ENCODE measurements around the gene SLC12A7.
"Not testable (repeated sequence)": the region's sequence is repeated elsewhere in the genome, so short reads cannot be mapped to it uniquely, and the experiment has no call there.

The SLC12A7 gene

GRCh38 chr5:1029282-1029944 lies 82.5 kb downstream of the SLC12A7 start:
- TF ChIP-seq CTCF (IDR thresholded peaks at IDR 0.05) = no peak
- no peaks in the 10 kb centered on the region for H3K36me3 ChIP-seq
- peaks cover 0 to 76% of the 10 kb centered on the region in 2 donors for H3K27me3 ChIP-seq
- no peaks in the 10 kb centered on the region for H3K9me3 ChIP-seq
- no peaks in the 10 kb centered on the region for H3K4me1 ChIP-seq
- intact Hi-C loops (cut with DNase I; ENCODE audit: low total_unique reads) = no loop called here
- no peak overlapping the region for H3K4me3 ChIP-seq
- no peak overlapping the region for H3K27ac ChIP-seq
- no peak for DNase-seq

- Histone ChIP-seq H3K4me3 (no peak overlapping the region), H3K9me3 (no peaks in the 10 kb centered on the region), H3K27ac (no peak overlapping the region), H3K4me1 (no peaks in the 10 kb centered on the region), H3K27me3 (peaks cover 0 to 73% of the 10 kb centered on the region in 2 donors), H3K36me3 (no peaks in the 10 kb centered on the region)
- DNase-seq = no peak
- TF ChIP-seq CTCF (IDR thresholded peaks at IDR 0.05) = no peak
- intact Hi-C loops (cut with DNase I; ENCODE audit: low total_unique reads) = no loop called here
Measured at GRCh38 chr5:1028481-1029281, 83.2 kb downstream of the SLC12A7 start.

DNA sequence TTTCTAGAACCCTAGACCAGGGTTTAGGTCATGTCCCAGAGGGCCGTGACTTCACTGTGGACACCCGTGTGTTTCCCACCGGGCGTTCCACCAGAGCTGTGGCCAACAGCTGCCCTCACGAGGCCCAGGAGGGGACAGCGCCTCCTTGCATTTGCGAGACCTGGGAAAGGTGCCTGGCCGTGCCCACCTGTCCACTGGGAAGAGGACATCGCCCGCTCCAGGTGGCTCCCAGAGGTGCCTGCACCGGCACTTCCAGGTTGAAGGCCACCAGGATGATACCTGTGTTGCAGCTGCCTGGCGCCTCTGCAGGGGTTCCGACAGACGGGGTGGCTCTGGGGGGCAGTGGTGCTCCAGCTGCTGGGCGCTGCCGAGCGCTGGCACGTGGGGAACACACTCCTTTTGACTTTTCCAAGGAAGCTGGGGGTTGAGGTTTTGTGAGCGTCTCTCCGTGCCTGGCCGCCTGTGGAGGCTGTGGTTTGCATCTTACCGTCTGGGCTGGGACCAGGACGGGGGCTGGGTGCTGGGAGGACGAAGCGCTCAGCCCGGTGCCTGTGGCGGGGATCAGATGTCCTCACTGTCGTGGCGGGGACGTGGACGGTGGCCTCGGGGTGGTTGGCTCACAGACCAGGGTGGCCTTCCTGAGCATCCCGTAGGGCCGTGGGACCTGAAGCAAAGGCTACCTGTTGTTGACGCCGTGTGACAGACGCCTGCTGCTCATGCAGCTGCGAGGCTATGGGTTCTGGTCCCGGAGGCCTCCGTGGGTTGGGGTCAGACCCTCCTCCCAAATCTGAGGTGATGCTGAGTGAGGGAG lies 84.0 kb downstream of the SLC12A7 start:
- intact Hi-C loops (cut with DNase I; ENCODE audit: low total_unique reads) = no loop called here
- no peak overlapping the region for H3K4me3 ChIP-seq
- H3K36me3 ChIP-seq = no peaks in the 10 kb centered on the region
- peaks cover 0 to 65% of the 10 kb centered on the region in 2 donors for H3K27me3 ChIP-seq
- H3K9me3 ChIP-seq = no peaks in the 10 kb centered on the region
- DNase-seq = no peak
- TF ChIP-seq CTCF (IDR thresholded peaks at IDR 0.05) = no peak
- H3K27ac ChIP-seq = no peak overlapping the region
- H3K4me1 ChIP-seq = no peaks in the 10 kb centered on the region

DNA sequence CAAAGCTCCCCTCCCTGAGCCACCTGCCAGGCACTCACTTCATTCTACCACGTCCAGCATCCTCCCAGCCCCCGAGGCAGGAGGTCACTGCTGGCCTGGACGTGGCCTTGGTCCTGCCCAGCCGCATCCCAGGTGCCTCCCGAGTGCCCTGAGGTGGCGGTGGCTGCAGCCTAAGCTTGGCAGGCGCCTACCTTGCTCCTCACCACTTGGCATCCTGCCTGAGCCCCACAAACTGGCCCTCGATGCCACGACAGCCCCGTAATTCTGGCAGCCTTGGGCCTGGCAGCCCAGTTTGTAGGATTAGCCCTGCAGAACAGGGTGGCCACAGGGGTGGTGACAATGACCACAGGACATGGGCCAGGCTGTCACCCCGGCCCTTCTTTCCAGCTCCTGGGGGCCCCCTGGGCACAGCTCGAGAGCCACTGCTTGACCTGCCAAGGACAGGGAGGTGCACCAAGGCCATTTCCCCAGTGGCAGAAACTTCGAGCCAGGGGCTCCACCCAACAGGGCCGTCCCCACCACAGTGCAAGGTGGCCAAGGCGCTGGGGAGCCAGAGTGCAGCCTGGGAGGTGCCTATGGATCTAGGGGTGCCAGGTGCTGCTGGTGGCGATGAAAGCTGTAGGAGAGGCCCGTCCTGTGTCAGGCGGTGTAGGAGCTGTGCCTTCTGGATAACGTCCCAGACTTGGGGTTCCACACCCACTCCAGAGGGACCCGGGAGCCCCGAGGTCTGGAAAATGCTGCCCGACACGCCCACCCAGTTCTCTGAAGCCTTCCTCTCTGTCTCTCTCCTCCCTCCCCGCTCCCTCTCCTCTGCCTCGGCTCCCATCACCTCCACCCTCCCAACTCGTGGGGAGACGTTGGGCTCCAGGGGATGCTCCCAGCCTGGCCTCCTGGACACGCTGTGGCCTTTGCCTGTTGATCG lies 84.9 kb downstream of the SLC12A7 start:
- Histone ChIP-seq H3K27ac (no peak overlapping the region), H3K36me3 (no peaks in the 10 kb centered on the region), H3K4me3 (no peak overlapping the region), H3K27me3 (peaks cover 0 to 57% of the 10 kb centered on the region in 2 donors), H3K4me1 (no peaks in the 10 kb centered on the region), H3K9me3 (no peaks in the 10 kb centered on the region)
- TF ChIP-seq CTCF (IDR thresholded peaks at IDR 0.05) = no peak
- intact Hi-C loops (cut with DNase I; ENCODE audit: low total_unique reads) = no loop called here
- no peak for DNase-seq

- DNase-seq; H3K36me3 ChIP-seq; H3K27me3 ChIP-seq; H3K4me3 ChIP-seq; intact Hi-C loops (cut with DNase I; ENCODE audit: low total_unique reads); H3K27ac ChIP-seq; H3K4me1 ChIP-seq; H3K9me3 ChIP-seq: not testable (repeated sequence)
Measured at GRCh38 chr5:1021969-1022336, 89.9 kb downstream of the SLC12A7 start.
